Right lobe of liver (tissue), 4 donors: ENCODE data around the gene CXCL1.

ENCODE experiments used
- CTCF ChIP-seq, 4 donors: fragments of 200-600 bp in 3 of 4; fragments of 450-650 bp in 1 of 4; IDR thresholded peaks; one replicate each; pipeline versions ENCODE4 v1.5.1 to v1.8.0; 2016 to 2022; ENCODE audit warnings: antibody characterized with exemption in 4 of 4, mild to moderate bottlenecking in 2 of 4
- POLR2A ChIP-seq: fragments of 450-650 bp; IDR thresholded peaks from one replicate; pipeline ENCODE4 v1.6.1; 2017; ENCODE audit warnings: antibody characterized with exemption, mild to moderate bottlenecking
- donor health status: DM: no; HTN: no; CAD: no.
- donor health status: DM: no; HTN: no; CAD: no.
- donor health status: DM: no; HTN: yes; CAD: no.

GRCh38 chr4:73895201-73896175, 26.3 kb downstream of the CXCL1 start:
- TF ChIP-seq POLR2A (no peak), CTCF (IDR thresholded peaks at IDR 0.05) (no peak)
